NCI-H2171 treated with DMSO at 0.1 percent for 48 hours (cell line): Measurements from ENCODE around the gene MLYCD.

Source experiments
- DNase-seq: peaks from one replicate; lab custom pipeline; 2025; lab: John Stamatoyannopoulos, UW

MLYCD gene

DNA sequence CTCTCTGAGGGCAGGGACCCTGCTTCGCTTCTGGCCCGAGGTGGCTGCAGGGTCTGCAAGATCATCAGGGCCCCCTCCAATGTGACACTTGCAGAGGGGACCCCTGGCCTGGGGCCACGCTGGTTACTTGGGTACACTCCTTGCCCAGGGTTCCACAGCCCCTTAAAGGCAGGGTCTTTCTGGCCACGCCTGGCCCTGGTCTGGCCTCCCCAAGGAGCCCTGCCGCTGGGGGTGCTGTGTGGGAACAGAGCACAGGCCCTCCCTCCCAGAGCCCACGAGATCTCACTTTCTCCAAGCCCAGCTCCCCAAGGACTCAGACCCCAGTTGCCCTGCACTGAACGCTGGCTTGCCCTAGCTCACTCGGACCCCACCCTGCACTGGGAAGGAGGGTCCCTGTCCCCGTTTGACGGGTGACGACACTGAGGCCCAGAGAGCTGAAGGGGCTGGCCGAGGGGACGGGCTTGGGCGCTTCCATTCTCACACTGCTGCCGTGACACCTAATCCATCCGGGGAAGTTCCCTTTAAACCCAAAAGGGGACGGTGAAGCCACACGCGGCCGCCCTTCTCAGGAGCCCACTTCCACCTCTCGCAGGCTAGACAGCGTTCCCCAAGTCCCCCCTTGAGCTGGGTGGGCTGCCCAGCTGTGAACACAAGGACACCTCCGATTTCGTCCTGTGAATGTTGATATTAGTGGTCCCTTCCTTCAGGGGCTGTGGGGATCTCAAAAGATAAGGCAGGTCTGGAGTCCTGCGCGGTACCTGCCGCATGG is 27.2 kb downstream of the MLYCD start:
- DNase-seq = no peak

DNA sequence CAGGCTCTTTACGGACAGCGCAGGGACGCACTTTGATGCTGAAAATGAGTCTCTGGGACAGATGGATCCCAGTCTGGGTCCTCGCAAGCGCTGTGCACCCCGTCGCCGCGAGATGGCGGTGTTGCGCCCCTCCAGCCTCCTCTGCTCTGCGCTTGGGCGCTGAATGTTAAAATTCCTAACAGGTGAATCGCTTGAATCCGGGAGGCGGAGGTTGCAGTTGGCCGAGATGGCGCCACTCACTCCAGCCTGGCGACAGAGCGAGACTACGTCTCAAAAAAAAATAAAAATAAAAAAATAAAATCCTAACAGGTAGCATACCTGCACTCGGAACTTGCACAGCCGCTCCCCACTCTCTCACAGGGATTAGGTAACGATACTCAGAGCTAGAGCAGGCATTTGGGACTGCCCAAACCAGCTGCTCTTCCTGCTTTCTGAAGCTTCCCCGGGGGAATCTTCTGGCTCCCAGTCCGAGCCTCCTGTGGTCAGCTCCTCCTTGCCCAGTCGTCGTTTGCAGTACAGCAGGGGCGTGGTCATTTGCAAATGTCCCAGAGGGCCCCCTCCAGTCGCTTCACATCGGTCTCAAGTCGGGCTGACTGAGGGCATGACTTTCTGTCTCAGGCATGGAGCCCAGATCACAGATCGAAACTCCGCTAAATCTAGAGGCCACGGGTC is 27.9 kb downstream of the MLYCD start:
- DNase-seq = peak; percentile 81

DNA sequence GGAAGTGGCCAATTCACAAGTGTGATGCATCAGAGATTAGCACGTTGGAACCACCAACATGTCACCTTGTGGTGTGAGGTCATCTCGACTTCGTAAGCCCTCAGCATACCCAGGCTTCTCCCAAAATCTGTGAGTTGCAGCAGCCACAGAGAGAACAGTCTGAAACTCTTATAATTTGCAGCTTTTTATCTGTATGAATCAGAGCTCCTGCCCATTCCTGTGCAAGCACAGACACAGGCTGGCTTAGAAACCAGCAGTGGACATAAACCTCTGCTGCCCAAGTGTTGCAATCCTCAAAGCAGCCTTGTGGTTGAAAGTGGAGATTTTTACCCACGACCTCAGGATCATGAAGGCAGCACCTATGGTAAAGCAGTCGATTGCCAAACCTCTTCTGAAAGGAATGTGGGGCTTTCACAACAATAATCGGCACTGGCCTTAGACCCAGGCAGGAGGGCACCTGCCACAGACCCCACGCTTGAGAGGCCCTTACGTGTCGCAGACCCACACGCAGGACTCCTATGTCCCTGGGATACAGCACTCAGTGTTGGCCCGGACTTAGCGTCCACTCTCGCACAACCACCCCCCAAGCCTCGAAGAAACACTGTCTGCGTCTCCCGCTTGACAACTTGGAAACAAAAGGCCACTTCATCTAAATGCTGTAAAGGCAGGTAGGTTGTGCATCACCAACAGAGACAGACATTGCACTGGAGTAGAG is 29.6 kb downstream of the MLYCD start:
- no peak for DNase-seq

DNA sequence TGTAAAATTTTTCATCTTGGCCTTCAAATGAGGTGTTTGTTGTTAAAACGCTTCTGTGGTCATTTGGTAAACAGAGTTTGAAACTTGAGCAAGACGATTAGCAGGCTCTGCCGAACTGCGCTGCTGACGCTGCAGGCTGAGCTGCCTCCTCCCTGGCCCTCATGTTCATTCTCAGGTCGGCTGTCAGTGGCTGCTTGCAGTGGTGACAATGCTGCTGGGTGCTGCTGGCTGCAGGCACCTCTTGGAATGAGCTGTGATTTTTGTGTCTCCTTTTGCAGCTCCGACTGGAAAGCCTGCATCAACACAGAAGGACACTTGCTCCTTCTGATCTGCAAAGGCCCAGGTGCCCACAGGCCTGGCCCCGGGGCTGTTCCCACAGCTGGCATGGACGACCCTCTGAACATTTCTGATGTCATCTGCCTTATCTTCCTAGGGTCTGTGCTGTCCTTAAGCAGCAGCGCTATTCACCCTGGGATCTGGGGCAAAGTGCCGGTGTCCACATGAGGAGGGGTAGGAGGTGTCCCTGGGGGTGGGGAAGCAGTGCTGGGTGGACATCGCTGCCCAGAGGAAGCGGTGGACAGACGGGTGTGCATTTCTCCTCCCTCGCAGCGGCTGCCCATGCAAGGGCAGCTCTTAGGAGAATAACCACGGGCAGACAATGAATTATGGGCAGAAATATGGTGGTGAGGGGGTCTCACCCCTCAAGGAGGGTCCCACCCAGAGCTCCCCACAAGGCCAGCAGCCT is 31.1 kb downstream of the MLYCD start:
- no peak for DNase-seq

DNA sequence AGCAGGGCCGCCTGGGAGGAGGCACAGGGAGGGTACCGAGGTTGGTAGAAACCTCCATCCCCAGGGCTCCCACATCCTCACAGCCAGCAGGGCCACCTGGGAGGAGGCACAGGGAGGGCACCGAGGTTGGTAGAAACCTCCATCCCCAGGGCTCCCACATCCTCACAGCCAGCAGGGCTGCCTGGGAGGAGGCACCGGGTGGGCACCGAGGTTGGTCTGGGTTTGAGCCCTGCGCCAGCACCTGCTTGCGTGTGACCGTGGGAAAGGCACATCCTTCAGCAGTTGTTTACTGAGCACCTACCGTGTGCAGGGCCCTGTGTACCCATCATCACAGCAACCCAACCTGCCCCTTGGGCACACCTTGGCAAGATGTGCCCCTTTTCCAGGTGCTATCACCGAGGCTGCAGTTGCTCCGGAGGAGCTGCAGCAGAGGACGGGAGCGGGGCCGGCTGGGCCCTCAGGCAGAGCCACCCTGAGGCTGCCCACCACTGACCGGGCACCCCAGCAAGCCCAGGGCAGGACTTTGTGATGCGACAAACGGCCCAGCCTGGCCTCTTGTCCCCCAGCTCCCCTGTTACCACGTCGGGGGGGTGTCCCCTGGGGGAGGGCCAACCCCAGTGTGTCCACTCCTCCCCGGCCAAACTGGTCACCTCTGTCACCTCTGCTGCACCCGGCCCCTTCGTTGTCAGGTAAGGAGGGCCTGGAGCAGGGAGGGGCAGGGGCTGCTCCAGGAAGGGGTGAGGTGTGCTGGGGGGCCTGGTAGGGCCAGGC is 32.0 kb downstream of the MLYCD start:
- no peak for DNase-seq

DNA sequence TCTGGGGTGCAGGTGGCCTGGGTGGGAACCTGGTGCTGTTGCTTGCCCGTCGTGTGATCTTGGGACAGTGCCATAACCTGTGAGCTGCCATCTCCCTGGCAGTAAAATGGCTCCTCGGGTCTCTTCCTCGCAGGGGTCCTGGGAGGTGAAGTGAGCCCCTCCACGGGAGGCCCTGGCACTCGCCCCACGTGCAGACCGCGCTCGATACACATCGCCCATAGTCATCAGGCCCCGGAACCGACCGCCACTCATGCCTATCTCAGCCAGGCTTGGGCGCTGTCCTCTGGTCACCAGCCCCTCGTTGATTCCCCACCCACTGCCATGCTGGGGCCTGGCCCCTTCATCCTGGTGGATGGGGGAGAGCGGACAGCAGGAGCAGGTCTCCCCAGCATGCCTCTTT is 32.6 kb downstream of the MLYCD start:
- DNase-seq = no peak

DNA sequence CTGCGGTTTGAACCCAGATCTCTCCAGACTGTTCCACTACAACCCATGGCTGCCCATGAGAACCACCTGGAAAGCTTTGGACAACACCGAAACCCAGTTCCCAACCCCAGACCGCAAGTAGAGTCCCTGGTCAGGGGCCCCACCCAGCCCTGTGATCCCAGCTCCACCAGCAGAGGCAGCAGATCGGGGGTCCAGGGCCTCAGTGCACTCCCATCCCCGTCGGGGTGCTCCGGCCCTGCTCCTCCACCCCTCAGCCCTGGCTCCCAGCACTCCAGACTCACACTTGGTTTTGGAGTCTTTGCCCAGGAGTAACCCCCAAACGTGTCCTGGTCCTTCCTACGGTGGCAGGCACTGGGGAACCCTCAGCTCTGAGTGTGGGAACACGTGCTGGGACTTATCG is 33.4 kb downstream of the MLYCD start:
- DNase-seq = no peak

DNA sequence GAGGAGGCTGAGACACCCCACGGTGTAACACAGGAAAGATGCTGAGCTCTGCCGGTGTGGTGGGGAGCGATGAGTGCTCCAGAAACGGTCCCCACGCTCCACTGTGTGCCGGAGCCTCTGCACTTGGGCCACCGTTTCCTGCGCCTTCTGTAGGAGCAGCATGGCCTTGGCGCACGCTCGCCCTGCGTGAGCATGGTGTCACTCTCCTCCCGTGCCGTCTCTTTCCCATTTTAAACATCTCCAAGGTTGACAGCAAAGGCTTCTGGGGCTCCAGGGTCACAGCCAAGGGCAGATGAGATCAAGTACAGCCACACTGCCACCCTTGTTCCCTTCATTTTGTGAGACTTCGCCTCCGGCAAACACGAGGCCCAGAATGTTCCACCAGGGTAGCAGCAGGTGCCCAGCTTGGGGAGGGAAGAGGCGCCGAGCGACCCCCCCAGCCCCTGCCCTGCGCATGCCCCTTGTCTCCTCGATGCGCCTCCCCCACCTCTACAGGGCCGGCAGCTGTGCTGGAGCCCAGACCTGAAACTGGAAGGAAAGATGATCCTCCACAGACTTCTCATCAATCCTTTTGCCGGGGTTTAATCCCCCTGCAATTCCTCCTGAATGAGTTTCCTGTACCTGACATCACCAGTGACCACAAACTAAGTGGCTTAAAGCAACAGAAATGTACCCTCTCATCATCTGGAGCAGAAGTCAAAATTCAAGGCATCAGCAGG is 34.2 kb downstream of the MLYCD start:
- DNase-seq = no peak

DNA sequence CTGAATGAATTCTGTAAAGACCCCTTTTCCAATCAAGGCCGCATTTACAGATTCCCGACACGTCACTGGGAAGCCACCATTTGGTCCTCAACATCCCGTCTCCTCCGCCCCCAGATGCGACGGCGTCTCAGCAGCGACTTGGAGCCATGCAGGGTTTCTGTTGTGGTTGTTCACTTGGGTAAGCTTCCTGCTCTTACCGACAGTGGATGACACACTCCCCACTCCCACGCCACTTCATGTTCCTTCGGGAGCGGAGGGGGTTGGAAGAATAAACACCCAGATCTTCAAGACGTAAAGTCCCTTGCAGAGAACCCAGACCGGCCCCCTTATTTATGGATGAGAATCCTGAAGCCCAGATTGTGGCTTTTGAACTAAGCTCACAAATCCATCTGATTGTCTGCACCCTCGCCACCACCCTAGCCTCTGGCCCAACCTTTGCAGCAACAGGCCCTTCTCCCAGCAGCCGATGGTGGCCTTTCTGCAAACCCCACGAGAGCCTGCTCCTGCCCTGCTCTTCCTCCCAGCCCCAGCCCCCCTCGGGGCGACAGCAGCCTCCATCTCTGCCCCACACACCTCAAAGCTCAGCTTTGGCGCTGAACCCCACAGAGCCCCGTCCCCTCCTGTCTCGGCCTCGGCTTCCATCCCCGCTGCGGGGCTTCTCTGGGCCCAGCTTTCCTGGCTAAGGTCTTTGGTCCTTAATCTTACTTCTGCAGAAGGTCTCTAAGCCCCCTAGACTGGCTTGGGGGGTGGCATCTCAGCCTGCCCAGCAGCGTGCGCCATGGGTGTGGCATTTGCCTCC is 35.2 kb downstream of the MLYCD start:
- no peak for DNase-seq

DNA sequence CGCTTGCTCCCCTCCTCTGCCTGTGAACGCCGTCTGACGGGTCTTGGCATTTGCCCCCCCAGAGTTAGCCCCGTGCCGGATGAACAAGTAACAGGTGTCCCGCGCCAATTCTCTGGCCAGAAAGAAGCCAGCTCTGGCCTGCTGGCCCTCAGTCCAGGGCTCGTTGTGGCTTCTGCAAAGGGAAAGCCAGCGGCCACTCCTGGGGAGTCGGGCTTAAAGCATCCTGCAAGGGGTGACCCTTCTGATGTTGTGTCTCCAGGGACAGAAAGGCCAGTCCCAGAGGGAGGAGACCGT is 35.7 kb downstream of the MLYCD start:
- DNase-seq = no peak

DNA sequence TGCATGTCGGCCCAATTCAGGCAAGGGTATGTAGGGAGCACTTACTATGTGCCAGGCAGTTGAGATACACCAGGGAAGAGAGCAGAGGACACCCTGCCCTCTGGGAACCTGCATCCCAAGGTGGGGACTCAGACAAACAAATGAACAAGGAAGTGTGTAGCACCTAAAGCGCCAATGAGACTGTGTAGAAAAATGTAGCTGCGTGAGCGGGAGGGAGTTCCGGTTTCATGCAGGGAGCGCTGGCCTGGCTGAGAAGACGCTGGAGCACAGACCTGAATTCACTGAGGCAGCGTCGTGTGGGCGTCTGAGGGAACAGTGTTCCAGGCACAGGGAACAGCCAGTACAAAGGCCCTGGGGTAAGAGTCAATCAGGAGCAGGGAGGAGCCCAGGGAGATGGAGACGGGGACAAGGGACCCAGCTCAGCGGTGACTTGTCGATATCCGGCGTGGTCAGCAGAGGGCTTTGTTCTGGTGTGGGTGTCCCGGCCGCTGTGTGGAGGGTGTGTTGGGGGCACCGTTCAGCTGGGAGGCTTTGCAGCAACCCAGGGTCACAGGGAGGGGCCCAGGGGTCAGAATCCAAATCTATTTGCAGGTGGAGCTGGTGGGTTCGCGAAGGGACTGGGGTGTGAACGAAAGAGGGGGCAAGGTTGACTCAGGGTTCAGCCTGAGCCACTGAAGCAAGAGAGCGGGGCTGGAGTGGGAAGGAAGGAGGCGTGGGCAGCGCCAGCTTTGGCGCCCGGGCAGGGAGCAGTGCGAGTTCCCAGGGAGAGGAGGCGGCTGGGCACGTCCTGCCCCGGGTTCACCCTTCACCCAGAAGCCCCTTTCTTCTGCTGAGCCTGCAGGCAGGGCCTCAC is 36.3 kb downstream of the MLYCD start:
- no peak for DNase-seq

DNA sequence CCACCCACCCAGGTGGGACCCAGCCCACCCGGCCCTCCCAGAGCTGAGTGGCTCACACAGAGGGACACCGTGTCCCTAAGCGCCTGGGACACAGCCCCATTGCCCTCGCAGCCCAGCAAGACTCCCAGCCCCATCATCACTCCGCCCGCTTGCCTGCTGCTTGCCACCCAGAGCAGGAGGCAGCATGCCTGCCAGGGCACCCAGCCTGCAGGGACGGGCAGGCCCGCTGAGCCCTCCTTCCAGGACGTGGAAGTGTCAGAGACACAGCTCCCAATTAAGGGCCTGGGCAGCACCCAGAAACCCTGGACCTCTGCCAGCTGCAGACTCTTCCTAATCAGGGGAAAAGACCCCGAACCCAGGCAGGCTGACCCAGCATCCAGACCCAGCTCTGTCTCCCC is 36.9 kb downstream of the MLYCD start:
- no peak for DNase-seq

DNA sequence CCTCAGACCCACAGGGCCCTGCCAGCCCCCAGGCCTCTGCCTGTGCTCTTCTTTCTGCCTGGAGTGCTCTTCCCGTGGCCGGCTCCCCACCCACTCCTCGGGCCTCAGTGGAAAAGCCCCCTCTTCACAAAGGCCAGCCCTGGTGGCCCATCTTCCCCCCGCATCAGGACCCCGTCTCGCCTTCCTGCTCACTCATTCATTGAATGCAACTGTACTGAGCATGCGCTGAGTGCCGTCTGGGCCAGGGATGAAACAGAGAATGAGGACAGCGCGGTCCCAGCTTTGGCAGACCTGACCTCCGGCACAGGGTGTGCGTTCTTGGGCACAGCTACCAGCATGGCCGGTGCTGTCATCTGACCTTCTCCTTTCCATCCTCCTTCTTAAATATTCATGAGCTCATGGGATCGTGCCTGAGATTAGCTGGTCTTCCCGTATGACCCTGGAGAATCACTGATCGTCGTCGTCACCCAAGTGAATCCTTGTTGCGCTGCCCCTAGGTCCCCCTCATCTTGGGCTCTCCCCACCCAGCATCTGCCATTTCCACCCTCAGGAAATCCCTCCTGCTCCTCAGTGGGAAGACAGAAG is 37.8 kb downstream of the MLYCD start:
- DNase-seq = no peak

DNA sequence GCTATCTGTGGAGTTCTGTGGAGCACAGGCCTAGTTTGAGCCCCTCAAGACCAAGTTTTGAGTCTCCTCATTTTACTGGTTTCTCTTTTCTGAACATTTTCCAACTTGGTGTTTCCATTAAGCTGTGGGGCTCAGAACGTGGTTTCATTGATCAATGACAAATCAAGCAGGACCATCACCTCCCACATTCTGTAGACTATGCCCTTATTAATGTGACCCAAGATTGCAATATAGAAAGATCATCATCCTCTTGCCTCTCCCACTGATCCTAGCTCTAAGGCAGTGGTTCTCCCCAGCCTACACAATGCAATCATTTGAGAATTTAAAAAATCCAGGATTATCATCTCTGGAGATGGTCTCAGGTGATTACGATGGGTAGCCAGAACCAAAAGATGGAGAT is 38.4 kb downstream of the MLYCD start:
- no peak for DNase-seq

DNA sequence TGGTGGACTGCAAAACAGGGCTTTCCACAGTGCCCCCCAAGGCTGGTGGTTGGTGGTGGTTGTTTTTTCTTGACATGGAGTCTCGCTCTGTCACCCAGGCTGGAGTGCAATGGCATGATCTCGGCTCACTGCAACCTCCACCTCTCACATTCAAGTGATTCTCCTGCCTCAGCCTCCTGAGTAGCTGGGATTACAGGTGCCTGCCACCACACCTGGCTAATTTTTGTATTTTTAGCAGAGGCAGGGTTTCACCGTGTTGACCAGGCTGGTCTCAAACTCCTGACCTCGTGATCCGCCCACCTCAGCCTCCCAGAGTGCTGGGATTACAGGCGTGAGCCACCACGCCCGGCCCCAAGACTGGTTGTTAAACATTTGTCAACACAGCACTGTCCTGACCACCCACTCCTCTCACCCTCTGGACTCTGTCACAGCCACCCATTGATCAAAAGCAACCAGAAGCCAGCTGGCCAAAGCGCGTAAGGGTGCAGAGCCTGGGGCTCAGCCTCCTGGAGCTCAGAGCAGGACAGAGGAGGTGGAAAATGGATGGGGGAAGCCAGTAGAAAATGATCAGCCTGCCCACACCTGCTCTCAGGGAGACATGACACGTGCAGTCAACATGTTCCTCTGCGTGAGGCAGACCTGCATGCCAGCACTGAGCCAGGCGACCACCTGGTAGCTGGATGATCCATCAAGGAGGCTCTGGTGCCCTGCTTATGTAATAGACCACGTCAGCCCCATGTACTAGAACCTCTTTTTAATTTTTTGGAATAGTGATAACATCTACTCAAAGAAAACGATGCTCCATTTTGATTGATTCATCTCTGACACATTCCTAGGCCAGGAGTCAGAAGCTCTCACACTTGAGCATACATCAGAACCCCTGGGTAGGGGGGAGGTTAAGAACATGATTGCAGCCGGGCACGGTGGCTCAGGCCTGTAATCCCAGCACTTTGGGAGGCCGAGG is 39.3 kb downstream of the MLYCD start:
- no peak for DNase-seq

DNA sequence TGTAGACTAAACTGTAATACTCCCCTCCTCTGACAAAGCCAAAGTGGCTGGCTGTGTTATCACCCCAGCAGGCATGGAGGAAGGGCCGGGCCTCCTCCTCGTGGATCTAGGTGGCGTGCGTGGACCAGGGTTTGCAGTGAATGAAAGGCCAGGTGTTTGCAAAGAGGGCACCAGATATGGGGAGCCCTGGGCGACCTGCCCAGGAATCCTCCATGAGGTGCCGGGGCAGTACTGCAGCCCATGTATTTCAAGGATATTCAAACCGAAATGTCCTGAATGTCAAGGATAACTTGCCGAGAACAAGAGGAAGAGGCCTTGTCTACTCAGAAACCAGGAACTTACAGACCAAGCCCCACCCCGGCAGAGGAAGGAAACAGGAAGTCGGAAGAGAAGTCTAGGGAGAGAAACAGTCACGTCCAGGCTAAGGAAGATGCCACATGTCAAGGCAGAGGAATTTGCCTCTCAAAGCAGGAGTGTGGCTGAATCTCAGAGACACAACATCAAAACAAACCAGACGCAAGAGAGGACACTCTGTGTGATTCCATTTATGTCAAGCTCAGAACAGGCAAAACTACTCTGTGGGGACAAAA is 40.4 kb downstream of the MLYCD start:
- DNase-seq = no peak

DNA sequence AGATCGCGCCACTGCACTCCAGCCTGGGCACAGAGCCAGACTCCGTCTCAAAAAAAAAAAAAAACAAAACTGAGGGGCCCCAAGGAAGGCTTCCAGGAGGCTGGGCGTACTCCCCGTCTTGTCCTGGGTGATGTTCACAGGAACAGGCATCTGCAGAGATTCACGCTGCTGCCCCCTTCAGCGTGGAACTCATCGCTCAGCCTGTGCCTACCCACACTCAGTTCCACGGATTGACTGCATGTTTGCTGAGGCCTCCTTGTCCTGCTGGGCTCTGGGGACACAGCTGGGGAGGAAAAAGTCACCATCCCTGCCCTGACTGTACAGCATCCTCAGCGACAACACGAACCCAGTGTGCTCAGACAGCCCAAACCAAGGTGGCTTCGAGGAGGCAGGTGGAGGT is 41.2 kb downstream of the MLYCD start:
- DNase-seq = peak; percentile 38
